Measurements from ENCODE around the gene PRKCZ. TPM values are rescaled to one million over a fixed set of nuclear protein-coding genes. Genes with fewer than 3 reads are reported as not detected.

PRKCZ gene
- total and polyA plus RNA-seq, 9 of the 15 experiments (the other 6 are each of a cell fraction or from before 2014, with no cell fraction given): 0.07 to 3.1 (median 1.3) TPM

DNA sequence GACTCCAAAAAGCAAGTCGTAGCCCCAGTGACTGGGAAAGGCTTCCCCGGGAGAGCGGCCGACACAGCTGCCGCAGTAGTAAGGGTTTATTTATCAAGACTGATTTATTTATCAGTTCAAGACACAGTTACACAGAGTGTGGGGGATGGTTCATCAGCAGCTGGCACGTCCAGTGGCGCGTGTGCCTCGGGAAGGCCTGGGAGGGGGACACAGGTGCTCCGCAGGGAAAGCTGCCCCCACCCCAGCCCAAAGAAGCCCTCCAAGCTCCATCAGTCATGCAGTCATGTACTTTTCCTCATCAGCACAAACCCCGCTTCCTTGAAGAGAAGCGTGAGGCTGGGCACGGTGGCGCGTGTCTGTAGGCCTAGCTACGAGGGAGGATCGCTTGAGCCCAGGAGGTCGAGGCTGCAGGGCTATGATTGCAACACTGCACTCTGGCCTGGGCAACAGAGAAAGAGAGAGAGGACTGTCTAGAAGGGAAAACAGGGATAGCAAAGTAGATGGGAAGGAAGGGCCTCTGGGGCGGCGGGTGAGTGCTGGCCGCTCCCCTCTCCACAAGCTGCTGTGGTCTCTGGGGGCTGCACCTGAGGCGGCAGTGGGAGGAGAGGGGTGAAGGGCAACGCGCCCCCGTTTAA, 53.2 kb downstream of the PRKCZ start:
- CTCF ChIA-PET (ENCODE audit: low intra/inter-chr PET ratio): no interaction called here
- Histone ChIP-seq H3K27me3 (ENCODE audit: control insufficient read depth in 2 of 2, insufficient read depth in 2 of 2, low read length in 2 of 2) (peaks cover 66 to 94% of the 10 kb centered on the region in 2 experiments), H3K36me3 (ENCODE audit: control insufficient read depth, insufficient read depth, low read length) (no peaks in the 10 kb centered on the region), H3K9ac (ENCODE audit: insufficient read depth in 1 of 2, low read depth in 2 of 2, low read length in 2 of 2) (no peak overlapping the region), H3K4me2 (ENCODE audit: insufficient read depth, low read length) (no peak overlapping the region), H3K4me3 (no peak overlapping the region), H3K4me1 (replicated peaks in 1 of 2; ENCODE audit: control insufficient read depth in 2 of 2, insufficient read depth in 2 of 2, low read length in 2 of 2) (peaks cover 0 to 35% of the 10 kb centered on the region in 2 experiments; a peak in 3 of 5 replicates), H3K79me2 (ENCODE audit: control insufficient read depth, insufficient read depth, low read length) (no peaks in the 10 kb centered on the region), H2AFZ (ENCODE audit: low read depth, low read length) (no peak overlapping the region), H3K9me1 (ENCODE audit: control insufficient read depth, insufficient read depth, low read length) (no peaks in the 10 kb centered on the region), H3K27ac (ENCODE audit: extremely low read depth, low read depth, low read length) (no peak overlapping the region), H3K9me3 (replicated peaks; ENCODE audit: control insufficient read depth, insufficient read depth, low read depth, low read length) (no peaks in the 10 kb centered on the region; the same call in 1 of the 2 replicates), H4K20me1 (replicated peaks; ENCODE audit: control insufficient read depth, insufficient read depth, low read length) (peaks cover 9% of the 10 kb centered on the region)
- WGBS (ENCODE audit: insufficient coverage, low coverage, missing lambda C conversion rate): 9% methylated on average over 24 of the region's 25 CpGs
- TF ChIP-seq CEBPB (tag; IDR thresholded peaks at IDR 0.05) (peak; percentile 29; the same call in 1 of the 2 replicates), EHMT2 (IDR thresholded peaks at IDR 0.05) (no peak)
- POLR2A ChIA-PET: interaction anchor here (1.4 to 1.5 kb wide), 2 partner anchors 11 to 13 kb away, joined by 3 to 5 read pairs; no protein-coding TSS in a partner anchor
- FAIRE-seq: no peak
- intact Hi-C loops (cut with micrococcal nuclease): no loop called here
- in situ Hi-C loops (cut with MboI): no loop called here
- no peak for DNase-seq (ENCODE audit: extremely low read depth in 1 of 4, low spot score in 3 of 4)
- no peak for ATAC-seq
- BruUV-seq (replicated peaks): no TSS peak

DNA sequence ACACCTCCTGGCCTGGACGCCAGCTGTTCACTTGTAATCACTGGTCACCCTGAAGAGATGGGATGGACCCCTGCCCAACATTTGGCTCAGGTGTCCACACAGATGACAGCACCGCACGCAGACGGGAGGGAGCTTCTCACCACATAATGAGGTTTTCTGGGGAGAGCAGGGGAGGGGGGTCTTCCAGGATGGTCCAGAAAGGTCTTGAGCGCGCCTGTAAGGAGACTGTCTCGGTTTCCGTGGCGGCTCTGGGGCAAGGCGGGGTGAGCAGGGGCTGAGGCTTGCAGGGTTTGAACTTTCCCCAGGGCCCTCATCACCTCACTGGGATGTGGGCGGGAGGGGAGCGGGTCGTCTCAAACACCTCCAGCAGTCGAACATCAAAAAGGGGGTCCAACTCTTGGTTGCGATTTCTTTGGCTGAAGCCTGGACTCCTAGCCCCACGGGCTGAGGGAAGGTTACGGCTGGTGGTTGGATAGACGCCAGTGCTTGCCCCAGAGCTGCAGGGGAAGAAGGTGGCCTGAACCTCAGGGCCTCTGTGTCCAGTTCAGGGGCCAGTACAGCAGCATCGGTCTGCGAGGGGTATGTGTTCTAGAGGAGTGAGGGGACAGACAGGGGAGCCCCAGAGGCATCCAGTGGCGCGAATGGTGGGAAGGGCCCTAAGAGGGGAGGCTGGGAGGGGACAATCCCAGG, 53.8 kb downstream of the PRKCZ start:
- H3K9ac ChIP-seq (ENCODE audit: insufficient read depth in 1 of 2, low read depth in 2 of 2, low read length in 2 of 2): no peak overlapping the region
- no peak overlapping the region for H3K27ac ChIP-seq (ENCODE audit: extremely low read depth, low read depth, low read length)
- DNase-seq (ENCODE audit: extremely low read depth in 1 of 4, low spot score in 3 of 4) (no peak), ATAC-seq (no peak), FAIRE-seq (no peak)
- no TSS peak for BruUV-seq (replicated peaks)
- no peaks in the 10 kb centered on the region; the same call in 1 of the 2 replicates for H3K9me3 ChIP-seq (replicated peaks; ENCODE audit: control insufficient read depth, insufficient read depth, low read depth, low read length)
- H3K79me2 ChIP-seq (ENCODE audit: control insufficient read depth, insufficient read depth, low read length): no peaks in the 10 kb centered on the region
- H3K9me1 ChIP-seq (ENCODE audit: control insufficient read depth, insufficient read depth, low read length): no peaks in the 10 kb centered on the region
- no peaks in the 10 kb centered on the region for H3K36me3 ChIP-seq (ENCODE audit: control insufficient read depth, insufficient read depth, low read length)
- in situ Hi-C loops (cut with MboI): no loop called here
- H2AFZ ChIP-seq (ENCODE audit: low read depth, low read length): no peak overlapping the region
- H4K20me1 ChIP-seq (replicated peaks; ENCODE audit: control insufficient read depth, insufficient read depth, low read length): peaks cover 11% of the 10 kb centered on the region
- peaks cover 66 to 97% of the 10 kb centered on the region in 2 experiments for H3K27me3 ChIP-seq (ENCODE audit: control insufficient read depth in 2 of 2, insufficient read depth in 2 of 2, low read length in 2 of 2)
- H3K4me2 ChIP-seq (ENCODE audit: insufficient read depth, low read length): no peak overlapping the region
- H3K4me3 ChIP-seq: no peak overlapping the region
- CTCF ChIA-PET (ENCODE audit: low intra/inter-chr PET ratio): no interaction called here
- 7% methylated on average over 20 of the region's 22 CpGs for WGBS (ENCODE audit: insufficient coverage, low coverage, missing lambda C conversion rate)
- intact Hi-C loops (cut with micrococcal nuclease): no loop called here
- peaks cover 0 to 41% of the 10 kb centered on the region in 2 experiments; a peak in 3 of 5 replicates for H3K4me1 ChIP-seq (replicated peaks in 1 of 2; ENCODE audit: control insufficient read depth in 2 of 2, insufficient read depth in 2 of 2, low read length in 2 of 2)
- POLR2A ChIA-PET: interaction anchor here (1.4 to 1.5 kb wide), 2 partner anchors 12 kb away, joined by 3 to 5 read pairs; no protein-coding TSS in a partner anchor
- TF ChIP-seq ZNF282 (CRISPR knock-in tag; IDR thresholded peaks at IDR 0.05) (no peak), L3MBTL2 (IDR thresholded peaks at IDR 0.05) (no peak), MXI1 (IDR thresholded peaks at IDR 0.05; ENCODE audit: low read depth, low read length) (no peak), POLR2G (IDR thresholded peaks at IDR 0.05; ENCODE audit: low read depth, low read length) (no peak), RNF2 (IDR thresholded peaks at IDR 0.05) (no peak), HDAC6 (IDR thresholded peaks at IDR 0.05; ENCODE audit: low read depth, low read length) (no peak), CXXC5 (CRISPR knock-in tag; IDR thresholded peaks at IDR 0.05) (no peak), TAF9B (IDR thresholded peaks at IDR 0.05; ENCODE audit: partially characterized antibody) (no peak), NCOA4 (IDR thresholded peaks at IDR 0.05; ENCODE audit: partially characterized antibody) (no peak), ZNF212 (CRISPR knock-in tag; IDR thresholded peaks at IDR 0.05) (no peak)
- TF ChIP-seq, protein P1, sequence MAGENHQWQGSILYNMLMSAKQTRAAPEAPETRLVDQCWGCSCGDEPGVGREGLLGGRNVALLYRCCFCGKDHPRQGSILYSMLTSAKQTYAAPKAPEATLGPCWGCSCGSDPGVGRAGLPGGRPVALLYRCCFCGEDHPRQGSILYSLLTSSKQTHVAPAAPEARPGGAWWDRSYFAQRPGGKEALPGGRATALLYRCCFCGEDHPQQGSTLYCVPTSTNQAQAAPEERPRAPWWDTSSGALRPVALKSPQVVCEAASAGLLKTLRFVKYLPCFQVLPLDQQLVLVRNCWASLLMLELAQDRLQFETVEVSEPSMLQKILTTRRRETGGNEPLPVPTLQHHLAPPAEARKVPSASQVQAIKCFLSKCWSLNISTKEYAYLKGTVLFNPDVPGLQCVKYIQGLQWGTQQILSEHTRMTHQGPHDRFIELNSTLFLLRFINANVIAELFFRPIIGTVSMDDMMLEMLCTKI (IDR thresholded peaks at IDR 0.05; ENCODE audit: partially characterized antibody): no peak
